HEK293T (cell line): Measurements from ENCODE around the gene ANO2.

ENCODE experiments used
- BHLHE40 ChIP-seq: fragments of 450-650 bp; IDR thresholded peaks from 2 replicates; pipeline ENCODE4 v1.6.1; 2016; ENCODE audit warnings: mild to moderate bottlenecking, moderate library complexity, borderline replicate concordance
- CTBP1 ChIP-seq: fragments of 450-650 bp; IDR thresholded peaks from 2 replicates; pipeline ENCODE4 v1.6.1; 2016; ENCODE audit warnings: borderline replicate concordance
- ELF4 ChIP-seq: fragments of 450-650 bp; IDR thresholded peaks from 2 replicates; pipeline ENCODE4 v1.6.1; 2017; ENCODE audit warnings: antibody characterized with exemption
- FOXA1 ChIP-seq: fragments of 450-650 bp; IDR thresholded peaks from 2 replicates; pipeline ENCODE4 v1.6.1; 2016; ENCODE audit warnings: mild to moderate bottlenecking
- FOXK2 ChIP-seq: fragments of 450-650 bp; IDR thresholded peaks from 2 replicates; pipeline ENCODE4 v1.6.1; 2016; ENCODE audit warnings: mild to moderate bottlenecking
- FOXM1 ChIP-seq: fragments of 450-650 bp; IDR thresholded peaks from 2 replicates; pipeline ENCODE4 v1.6.1; 2017; ENCODE audit warnings: mild to moderate bottlenecking, borderline replicate concordance
- HDGF ChIP-seq: fragments of 450-650 bp; IDR thresholded peaks from 2 replicates; pipeline ENCODE4 v1.6.1; 2017; ENCODE audit warnings: antibody characterized with exemption, borderline replicate concordance
- L3MBTL2 ChIP-seq: fragments of 450-650 bp; conservative IDR thresholded peaks from 2 replicates; pipeline ENCODE4 v1.6.1; 2016; ENCODE audit warnings: mild to moderate bottlenecking
- LEF1 ChIP-seq: fragments of 450-650 bp; IDR thresholded peaks from 2 replicates; pipeline ENCODE4 v1.6.1; 2017; ENCODE audit warnings: mild to moderate bottlenecking, borderline replicate concordance
- NFRKB ChIP-seq: fragments of 450-650 bp; IDR thresholded peaks from 2 replicates; pipeline ENCODE4 v1.6.1; 2016; ENCODE audit warnings: mild to moderate bottlenecking, moderate library complexity
- SP1 ChIP-seq: fragments of 450-650 bp; IDR thresholded peaks from 2 replicates; pipeline ENCODE4 v1.6.1; 2017
- SUZ12 ChIP-seq: fragments of 450-650 bp; IDR thresholded peaks from 2 replicates; pipeline ENCODE4 v1.6.1; 2016; ENCODE audit warnings: mild to moderate bottlenecking
- TARDBP ChIP-seq: fragments of 450-650 bp; IDR thresholded peaks from 2 replicates; pipeline ENCODE4 v1.6.1; 2016
- ZNF384 ChIP-seq: fragments of 450-650 bp; IDR thresholded peaks from 2 replicates; pipeline ENCODE4 v1.6.1; 2016

DNA sequence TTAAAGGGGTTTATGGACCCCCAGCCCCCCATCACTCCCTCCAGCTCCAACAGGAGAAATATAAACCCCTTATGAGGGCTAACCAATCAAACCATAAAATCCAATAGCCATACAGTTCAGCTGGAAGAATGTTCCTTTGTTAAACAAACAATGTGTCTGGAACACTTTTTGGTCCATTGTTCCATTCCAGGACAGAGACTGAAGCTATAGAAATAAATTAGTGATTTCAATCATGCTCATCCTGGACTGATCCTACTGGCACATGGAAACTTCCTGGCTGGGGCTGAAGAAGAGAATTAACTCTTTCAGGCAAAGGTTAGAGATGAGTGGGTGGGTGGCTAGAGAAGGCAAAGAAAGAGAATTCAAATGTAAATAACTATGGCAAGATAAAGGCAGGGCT lies 63.4 kb downstream of the ANO2 start:
- no peak for TF ChIP-seq NFRKB
- no peak for TF ChIP-seq ELF4
- TF ChIP-seq BHLHE40 = no peak
- no peak for TF ChIP-seq SUZ12
- no peak for TF ChIP-seq ZNF384
- no peak for TF ChIP-seq FOXM1
- no peak for TF ChIP-seq SP1
- TF ChIP-seq HDGF = no peak
- TF ChIP-seq LEF1 = no peak
- no peak for TF ChIP-seq CTBP1
- TF ChIP-seq FOXA1 = no peak
- TF ChIP-seq FOXK2 = no peak
- no peak for TF ChIP-seq TARDBP
- TF ChIP-seq L3MBTL2 = no peak
